GM21825 (cell line): ENCODE data around the gene FOXP2.

Experiments used
- ATAC-seq: cut with Tn5 transposase; IDR thresholded peaks from one replicate; pipeline ENCODE4 v1.9.1; 2021; ENCODE audit warnings: mild to moderate bottlenecking, moderate library complexity; ENCODE audit not compliant: unreplicated experiment

The FOXP2 gene

GRCh38 chr7:114708646-114709045, 294.0 kb downstream of the FOXP2 start:
- ATAC-seq, result no peak

- no peak for ATAC-seq
Observed at GRCh38 chr7:114710499-114710898, 295.9 kb downstream of the FOXP2 start.

GRCh38 chr7:114711241-114711640, 296.6 kb downstream of the FOXP2 start:
- no peak for ATAC-seq

- ATAC-seq, result no peak
Observed at GRCh38 chr7:114715907-114716306, 301.3 kb downstream of the FOXP2 start.

GRCh38 chr7:114718861-114719260, 304.2 kb downstream of the FOXP2 start:
- no peak for ATAC-seq

GRCh38 chr7:114720725-114721124, 306.1 kb downstream of the FOXP2 start:
- ATAC-seq, result no peak

- ATAC-seq, result no peak
Observed at GRCh38 chr7:114722562-114722961, 307.9 kb downstream of the FOXP2 start.

GRCh38 chr7:114723308-114723707, 308.7 kb downstream of the FOXP2 start:
- no peak for ATAC-seq

- ATAC-seq, result no peak
Observed at GRCh38 chr7:114740095-114740494, 325.5 kb downstream of the FOXP2 start.

GRCh38 chr7:114740941-114741340, 326.3 kb downstream of the FOXP2 start:
- ATAC-seq, result no peak

- no peak for ATAC-seq
Observed at GRCh38 chr7:114741911-114742310, 327.3 kb downstream of the FOXP2 start.
